Measurements from ENCODE around the gene GRIA1.
A peak's percentile ranks its signal among the peaks of the same experiment; 100 is the strongest.

GRCh38 chr5:153827397-153827796 lies 336.9 kb downstream of the GRIA1 start:
- TF ChIP-seq MXI1 (IDR thresholded peaks at IDR 0.05; ENCODE audit: borderline replicate concordance, low read depth, low read length) (no peak), CTCF (conservative IDR thresholded peaks at IDR 0.05; ENCODE audit: low read depth, low read length) (peak; percentile 31; the same call in 1 of the 2 replicates), SMC3 (IDR thresholded peaks at IDR 0.05; ENCODE audit: low read depth, low read length) (0 out of 2 replicates have a peak, but pooled peaks have one; percentile 4), POLR2A (IDR thresholded peaks at IDR 0.05; ENCODE audit: low read depth, low read length) (no peak), MAZ (IDR thresholded peaks at IDR 0.05; ENCODE audit: borderline replicate concordance, low read depth, low read length) (no peak), RAD21 (IDR thresholded peaks at IDR 0.05; ENCODE audit: low read length) (peak; percentile 25), RCOR1 (IDR thresholded peaks at IDR 0.05; ENCODE audit: insufficient replicate concordance, low read length) (no peak), BHLHE40 (IDR thresholded peaks at IDR 0.05; ENCODE audit: low read depth, low read length) (no peak), NFE2L2 (IDR thresholded peaks at IDR 0.05; ENCODE audit: low read depth, low read length) (no peak), CHD1 (IDR thresholded peaks at IDR 0.05; ENCODE audit: low read depth, low read length) (no peak), USF2 (IDR thresholded peaks at IDR 0.05; ENCODE audit: low read depth, low read length) (no peak), MAFK (IDR thresholded peaks at IDR 0.05; ENCODE audit: low read depth, low read length) (no peak), RFX5 (IDR thresholded peaks at IDR 0.05; ENCODE audit: low read depth, low read length) (no peak), CEBPB (IDR thresholded peaks at IDR 0.05; ENCODE audit: low read depth, low read length) (no peak)
